ENCODE results near the gene DDX39B.

The DDX39B gene

DNA sequence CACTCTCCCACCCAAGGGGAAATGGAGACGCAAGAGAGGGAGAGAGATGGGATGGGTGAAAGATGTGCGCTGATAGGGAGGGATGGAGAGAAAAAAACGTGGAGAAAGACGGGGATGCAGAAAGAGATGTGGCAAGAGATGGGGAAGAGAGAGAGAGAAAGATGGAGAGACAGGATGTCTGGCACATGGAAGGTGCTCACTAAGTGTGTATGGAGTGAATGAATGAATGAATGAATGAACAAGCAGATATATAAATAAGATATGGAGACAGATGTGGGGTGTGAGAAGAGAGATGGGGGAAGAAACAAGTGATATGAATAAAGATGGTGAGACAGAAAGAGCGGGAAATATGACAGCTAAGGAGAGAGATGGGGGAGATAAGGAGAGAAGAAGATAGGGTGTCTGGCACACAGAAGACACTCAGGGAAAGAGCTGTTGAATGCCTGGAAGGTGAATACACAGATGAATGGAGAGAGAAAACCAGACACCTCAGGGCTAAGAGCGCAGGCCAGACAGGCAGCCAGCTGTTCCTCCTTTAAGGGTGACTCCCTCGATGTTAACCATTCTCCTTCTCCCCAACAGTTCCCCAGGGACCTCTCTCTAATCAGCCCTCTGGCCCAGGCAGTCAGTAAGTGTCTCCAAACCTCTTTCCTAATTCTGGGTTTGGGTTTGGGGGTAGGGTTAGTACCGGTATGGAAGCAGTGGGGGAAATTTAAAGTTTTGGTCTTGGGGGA lies 34.3 kb upstream of the DDX39B start:
- DNase-seq (ENCODE audit: low read depth) = no peak

DNA sequence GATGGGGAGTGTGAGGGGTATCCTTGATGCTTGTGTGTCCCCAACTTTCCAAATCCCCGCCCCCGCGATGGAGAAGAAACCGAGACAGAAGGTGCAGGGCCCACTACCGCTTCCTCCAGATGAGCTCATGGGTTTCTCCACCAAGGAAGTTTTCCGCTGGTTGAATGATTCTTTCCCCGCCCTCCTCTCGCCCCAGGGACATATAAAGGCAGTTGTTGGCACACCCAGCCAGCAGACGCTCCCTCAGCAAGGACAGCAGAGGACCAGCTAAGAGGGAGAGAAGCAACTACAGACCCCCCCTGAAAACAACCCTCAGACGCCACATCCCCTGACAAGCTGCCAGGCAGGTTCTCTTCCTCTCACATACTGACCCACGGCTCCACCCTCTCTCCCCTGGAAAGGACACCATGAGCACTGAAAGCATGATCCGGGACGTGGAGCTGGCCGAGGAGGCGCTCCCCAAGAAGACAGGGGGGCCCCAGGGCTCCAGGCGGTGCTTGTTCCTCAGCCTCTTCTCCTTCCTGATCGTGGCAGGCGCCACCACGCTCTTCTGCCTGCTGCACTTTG lies 33.6 kb upstream of the DDX39B start, which contains the start of gene TNF:
TSS of gene TNF (plus strand) at position 231 of the 567 bp plus-strand sequence. CDS start at position 408, 177 bp downstream.
- no peak for DNase-seq (ENCODE audit: low read depth)

DNA sequence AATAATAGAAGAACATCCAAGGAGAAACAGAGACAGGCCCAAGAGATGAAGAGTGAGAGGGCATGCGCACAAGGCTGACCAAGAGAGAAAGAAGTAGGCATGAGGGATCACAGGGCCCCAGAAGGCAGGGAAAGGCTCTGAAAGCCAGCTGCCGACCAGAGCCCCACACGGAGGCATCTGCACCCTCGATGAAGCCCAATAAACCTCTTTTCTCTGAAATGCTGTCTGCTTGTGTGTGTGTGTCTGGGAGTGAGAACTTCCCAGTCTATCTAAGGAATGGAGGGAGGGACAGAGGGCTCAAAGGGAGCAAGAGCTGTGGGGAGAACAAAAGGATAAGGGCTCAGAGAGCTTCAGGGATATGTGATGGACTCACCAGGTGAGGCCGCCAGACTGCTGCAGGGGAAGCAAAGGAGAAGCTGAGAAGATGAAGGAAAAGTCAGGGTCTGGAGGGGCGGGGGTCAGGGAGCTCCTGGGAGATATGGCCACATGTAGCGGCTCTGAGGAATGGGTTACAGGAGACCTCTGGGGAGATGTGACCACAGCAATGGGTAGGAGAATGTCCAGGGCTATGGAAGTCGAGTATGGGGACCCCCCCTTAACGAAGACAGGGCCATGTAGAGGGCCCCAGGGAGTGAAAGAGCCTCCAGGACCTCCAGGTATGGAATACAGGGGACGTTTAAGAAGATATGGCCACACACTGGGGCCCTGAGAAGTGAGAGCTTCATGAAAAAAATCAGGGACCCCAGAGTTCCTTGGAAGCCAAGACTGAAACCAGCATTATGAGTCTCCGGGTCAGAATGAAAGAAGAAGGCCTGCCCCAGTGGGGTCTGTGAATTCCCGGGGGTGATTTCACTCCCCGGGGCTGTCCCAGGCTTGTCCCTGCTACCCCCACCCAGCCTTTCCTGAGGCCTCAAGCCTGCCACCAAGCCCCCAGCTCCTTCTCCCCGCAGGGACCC lies 32.6 kb upstream of the DDX39B start:
- no peak for DNase-seq (ENCODE audit: low read depth)

DNA sequence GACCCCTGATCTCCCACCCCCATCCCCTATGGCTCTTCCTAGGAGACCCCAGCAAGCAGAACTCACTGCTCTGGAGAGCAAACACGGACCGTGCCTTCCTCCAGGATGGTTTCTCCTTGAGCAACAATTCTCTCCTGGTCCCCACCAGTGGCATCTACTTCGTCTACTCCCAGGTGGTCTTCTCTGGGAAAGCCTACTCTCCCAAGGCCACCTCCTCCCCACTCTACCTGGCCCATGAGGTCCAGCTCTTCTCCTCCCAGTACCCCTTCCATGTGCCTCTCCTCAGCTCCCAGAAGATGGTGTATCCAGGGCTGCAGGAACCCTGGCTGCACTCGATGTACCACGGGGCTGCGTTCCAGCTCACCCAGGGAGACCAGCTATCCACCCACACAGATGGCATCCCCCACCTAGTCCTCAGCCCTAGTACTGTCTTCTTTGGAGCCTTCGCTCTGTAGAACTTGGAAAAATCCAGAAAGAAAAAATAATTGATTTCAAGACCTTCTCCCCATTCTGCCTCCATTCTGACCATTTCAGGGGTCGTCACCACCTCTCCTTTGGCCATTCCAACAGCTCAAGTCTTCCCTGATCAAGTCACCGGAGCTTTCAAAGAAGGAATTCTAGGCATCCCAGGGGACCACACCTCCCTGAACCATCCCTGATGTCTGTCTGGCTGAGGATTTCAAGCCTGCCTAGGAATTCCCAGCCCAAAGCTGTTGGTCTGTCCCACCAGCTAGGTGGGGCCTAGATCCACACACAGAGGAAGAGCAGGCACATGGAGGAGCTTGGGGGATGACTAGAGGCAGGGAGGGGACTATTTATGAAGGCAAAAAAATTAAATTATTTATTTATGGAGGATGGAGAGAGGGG lies 31.7 kb upstream of the DDX39B start:
- no peak for DNase-seq (ENCODE audit: low read depth)

DNA sequence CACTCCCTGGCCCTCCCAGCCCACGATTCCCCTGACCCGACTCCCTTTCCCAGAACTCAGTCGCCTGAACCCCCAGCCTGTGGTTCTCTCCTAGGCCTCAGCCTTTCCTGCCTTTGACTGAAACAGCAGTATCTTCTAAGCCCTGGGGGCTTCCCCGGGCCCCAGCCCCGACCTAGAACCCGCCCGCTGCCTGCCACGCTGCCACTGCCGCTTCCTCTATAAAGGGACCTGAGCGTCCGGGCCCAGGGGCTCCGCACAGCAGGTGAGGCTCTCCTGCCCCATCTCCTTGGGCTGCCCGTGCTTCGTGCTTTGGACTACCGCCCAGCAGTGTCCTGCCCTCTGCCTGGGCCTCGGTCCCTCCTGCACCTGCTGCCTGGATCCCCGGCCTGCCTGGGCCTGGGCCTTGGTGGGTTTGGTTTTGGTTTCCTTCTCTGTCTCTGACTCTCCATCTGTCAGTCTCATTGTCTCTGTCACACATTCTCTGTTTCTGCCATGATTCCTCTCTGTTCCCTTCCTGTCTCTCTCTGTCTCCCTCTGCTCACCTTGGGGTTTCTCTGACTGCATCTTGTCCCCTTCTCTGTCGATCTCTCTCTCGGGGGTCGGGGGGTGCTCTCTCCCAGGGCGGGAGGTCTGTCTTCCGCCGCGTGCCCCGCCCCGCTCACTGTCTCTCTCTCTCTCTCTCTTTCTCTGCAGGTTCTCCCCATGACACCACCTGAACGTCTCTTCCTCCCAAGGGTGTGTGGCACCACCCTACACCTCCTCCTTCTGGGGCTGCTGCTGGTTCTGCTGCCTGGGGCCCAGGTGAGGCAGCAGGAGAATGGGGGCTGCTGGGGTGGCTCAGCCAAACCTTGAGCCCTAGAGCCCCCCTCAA lies 30.5 kb upstream of the DDX39B start, which contains the start of gene LTA:
TSS of gene LTA (plus strand) at position 249 of the 871 bp plus-strand sequence. CDS start at position 703, 454 bp downstream.
- DNase-seq (ENCODE audit: low read depth) = no peak

DNA sequence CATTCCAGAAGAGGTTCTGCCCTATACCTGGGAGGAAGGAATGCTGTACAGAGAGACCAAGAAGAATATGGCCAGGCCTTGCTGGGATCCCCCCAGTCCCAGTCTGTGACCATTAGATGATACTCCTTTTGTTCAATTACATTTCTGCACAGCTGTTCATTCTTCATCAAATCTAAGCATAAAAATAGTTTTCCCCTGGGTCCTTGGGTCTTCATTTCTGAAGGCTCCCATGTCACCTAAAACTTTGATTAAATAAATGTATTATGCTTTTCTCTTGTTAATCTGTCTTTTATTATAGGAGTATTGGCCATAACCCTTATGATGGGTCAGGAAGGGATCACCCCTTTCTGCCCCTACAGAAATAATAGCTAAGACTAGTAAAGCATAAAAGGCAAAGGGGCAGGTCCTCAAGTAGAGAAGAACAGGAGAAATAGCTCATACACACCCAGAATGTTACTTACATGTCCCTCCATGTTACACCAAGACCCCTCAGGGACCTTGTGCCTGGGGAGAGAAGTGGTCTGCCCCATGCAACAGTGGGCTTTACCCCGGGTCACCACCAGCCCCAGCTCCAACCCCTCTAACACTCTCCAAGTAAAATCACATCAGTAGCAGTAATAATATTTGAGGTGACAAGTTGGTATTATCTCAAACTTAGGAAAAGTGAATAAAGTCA lies 28.2 kb upstream of the DDX39B start:
- DNase-seq (ENCODE audit: low read depth) = no peak

DNA sequence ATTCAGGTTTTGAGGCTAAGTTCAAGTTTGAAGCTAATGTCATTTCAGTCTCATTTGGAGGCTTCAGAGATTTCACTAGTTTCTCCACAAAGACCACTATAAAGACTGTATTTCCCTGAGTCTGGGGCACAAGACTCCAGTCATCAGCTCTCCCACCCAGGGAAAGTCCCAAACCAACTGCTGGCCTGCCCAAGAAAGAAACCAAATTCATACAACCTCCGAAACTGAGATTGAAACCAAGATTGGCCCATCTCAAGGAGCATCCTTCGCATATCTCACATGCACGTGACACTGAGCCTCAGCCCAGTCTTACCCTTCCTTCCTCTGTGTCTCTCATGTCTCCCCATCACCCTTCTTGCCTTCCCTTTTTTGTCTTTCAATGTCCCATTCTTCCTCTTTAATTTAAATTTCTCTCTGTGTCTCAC lies 26.7 kb upstream of the DDX39B start:
- DNase-seq (ENCODE audit: low read depth) = no peak

DNA sequence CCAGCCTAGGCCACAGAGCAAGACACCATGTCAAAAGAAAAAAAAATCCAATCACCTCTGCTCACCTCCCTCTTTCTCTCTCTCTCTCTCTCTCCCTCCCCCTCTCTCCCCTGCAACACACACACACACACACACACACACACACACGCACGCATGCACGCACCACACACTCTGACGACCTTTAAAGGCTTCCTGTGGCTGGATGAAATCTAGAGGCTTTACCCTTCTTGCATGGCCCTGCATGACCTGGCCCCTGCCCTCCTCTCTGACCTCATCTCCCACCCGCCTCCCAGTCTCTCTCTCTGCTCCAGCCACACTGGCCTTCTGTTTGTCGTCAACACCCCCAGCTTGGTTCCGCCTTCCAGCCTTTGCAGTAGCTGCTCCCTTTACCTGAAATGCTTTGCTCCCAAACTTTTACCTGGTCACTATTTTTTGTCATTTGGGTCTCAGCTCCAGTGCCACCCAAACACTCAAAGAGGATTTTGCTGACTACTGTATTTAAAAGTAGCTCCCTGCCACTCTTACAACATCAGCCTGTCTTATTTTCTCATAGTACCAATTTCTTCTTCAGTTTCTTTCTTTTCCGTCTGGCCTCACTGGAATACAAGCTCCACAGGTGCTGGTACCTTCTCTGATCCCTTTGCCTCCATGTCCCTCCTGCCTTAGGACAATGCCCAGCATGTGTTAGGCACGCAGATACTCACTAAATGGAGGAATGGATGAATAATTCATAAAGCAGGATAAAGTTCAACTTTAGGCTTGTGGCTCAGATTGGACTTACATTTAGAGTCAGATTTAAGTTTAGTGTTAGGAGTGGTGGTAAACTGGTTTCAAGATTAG lies 25.9 kb upstream of the DDX39B start:
- no peak for DNase-seq (ENCODE audit: low read depth)

DNA sequence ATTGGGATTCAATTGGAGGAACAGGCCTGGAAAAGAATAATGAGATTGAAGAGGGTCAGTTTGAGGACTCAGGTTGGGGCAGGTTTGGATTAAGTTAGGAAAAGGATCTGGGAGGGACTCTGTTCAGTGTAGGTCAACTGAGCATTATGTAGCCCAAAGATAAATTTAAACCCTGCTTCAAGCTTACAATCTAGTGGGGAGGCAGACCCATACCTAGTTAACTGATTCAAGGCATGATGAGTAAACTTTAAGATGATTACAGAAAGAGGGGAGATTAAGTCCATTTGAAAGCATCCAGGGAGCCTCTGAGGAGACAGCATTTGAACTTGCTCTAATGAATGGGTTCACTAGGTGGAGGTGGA lies 18.9 kb upstream of the DDX39B start:
- no peak for DNase-seq (ENCODE audit: low read depth)

DNA sequence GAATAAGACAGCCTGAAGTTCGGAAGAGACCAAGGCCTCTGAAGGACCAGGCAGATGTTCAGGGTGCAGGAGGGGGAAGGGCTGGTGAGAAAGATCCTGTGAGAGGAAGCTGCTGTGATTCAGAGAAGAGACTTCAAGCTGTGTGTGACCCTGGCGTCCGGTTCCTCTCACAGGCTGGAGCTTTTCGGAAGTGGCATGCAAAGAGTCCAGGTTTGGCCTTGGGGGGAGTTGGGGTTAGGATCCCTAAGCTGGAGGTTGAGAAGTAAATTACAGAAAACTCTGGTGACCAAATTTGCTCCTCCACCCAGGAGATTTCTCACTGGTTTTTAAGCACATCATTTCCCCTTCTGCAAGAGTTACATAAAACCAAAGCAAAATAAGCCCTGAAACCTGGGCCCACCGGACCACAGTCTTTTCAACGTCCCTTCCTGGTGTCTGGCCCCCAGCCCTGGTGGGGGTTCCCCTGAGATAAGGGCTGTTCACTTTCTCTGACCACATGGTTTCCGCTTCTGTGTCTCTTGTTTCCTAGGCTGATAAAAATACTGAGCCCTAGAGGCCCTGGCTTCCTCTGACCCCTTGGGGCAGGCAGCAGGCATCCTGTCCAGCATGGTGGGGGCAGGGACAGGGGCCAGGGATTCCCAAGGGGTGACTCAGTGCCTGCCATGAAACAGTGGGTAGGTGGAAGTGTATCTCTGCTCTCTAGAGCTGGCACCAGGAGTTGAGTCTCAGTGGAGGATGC lies 18.3 kb upstream of the DDX39B start:
- DNase-seq (ENCODE audit: low read depth) = peak; percentile 96

DNA sequence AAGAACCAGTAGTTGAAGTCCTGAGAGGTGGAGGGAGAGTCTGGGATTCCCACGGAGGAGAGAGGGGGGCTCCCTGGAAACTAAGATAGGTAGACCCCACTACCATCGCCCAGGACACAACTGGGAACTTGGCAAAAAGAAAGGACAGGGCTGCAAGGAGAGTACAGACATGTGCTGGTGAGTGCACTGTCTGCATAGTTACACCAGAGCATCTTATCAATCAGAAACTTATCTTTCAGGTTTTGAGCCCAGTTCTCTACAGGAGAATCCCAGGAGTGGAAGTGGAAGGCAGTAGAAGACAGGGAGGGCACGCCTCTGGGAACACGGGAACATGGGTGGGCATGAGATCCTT lies 17.8 kb upstream of the DDX39B start:
- no peak for DNase-seq (ENCODE audit: low read depth)

DNA sequence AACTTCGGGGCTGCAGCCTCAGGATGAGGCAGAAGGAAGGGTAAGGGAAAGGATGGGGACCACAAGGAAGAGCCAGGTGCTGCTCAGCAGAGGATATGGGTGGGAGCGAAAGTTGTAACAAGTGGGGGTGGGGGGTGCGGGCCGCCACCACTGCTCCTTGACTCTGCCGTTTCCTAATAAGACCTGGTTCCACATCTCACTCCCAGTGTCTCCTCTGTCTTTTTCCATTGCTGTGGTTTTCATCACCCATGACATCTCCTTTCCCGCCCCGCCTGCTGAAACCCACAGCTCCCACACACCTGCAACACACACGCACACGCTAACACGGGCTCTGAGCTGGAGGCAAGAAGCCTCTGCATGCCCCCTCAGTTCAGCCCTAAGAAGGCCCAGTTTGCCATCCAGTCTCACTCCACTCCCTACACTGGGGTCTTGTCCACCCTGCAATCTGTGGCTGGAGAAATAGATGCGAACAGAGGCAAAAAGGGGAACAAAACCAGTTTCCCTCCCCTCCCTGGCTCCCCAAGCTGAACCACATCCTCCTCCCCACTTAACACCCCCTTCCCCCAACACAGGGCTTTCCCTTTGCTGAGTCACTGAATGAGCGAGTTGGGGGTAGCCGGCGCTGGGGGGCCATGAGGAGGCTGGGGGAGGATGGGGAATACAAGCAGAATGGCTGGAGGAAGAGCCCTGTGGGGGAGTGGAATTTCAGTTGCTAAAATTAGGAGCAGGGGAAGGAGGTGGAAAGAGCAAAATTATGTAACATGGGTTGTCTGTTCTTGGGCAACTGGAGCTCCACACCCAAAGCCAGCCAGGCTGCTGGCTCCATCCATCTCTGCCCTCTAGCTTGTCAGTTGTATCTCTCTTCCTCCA lies 17.1 kb upstream of the DDX39B start:
- peak; percentile 61 for DNase-seq (ENCODE audit: low read depth)

DNA sequence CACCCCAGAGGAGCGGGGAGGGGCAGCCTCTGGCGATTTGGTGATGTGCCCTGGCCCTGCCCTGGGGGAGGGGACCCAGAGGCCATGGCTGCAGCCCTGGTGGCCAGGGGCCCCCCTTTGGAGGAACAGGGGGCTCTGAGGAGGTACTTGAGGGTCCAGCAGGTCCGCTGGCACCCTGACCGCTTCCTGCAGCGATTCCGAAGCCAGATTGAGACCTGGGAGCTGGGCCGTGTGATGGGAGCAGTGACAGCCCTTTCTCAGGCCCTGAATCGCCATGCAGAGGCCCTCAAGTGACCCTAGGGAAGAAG lies 16.5 kb upstream of the DDX39B start:
- DNase-seq (ENCODE audit: low read depth) = no peak

DNA sequence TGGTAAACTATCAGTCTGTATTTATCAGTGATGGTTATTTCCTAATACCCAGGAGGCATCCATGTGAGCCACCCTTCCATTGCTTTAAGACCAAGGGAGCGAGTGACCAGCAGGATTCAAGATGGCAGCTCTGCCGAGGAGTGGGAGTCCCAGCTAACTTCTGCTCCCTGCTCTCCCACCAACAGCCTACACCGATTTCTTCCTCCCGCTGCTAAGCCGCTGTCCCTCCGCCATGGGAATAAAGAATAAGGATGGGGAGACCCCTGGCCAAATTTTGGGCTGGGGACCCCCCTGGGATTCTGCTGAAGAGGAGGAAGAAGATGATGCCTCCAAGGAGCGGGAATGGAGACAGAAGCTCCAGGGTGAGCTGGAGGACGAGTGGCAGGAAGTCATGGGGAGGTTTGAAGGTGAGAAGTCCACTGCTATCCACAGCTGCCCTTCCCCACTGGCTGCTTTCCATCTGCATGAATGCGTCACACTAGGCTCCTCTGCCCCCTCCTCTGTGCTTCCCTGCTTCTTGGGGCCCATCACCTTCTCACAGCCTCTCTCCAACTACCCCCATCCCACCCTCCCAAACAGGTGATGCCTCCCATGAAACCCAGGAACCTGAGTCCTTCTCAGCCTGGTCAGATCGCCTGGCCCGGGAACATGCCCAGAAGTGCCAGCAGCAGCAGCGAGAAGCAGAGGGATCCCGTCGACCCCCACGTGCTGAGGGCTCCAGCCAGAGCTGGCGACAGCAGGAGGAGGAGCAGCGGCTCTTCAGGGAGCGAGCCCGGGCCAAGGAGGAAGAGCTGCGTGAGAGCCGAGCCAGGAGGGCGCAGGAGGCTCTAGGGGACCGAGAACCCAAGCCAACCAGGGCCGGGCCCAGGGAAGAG lies 15.9 kb upstream of the DDX39B start:
- DNase-seq (ENCODE audit: low read depth) = no peak

DNA sequence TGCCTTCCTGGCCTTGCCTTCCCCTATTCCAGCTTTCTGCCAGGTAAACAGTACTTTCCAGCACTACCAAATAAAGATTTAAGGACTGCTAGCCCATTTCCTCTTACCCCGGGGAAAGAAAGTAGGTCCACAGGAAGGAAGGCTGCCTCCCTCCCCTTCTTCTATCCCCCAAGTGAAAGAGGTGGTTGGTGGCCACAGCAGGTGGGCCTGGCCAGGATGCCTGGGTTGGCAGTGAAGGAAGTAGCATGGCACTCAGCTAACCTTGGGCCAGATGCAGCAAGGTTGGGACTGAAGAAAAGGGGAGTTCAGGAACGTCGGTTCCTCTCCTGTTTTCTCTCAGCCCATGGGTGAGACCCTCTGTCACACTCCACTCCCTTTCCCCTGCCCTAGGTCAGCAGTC lies 14.5 kb upstream of the DDX39B start:
- no peak for DNase-seq (ENCODE audit: low read depth)

DNA sequence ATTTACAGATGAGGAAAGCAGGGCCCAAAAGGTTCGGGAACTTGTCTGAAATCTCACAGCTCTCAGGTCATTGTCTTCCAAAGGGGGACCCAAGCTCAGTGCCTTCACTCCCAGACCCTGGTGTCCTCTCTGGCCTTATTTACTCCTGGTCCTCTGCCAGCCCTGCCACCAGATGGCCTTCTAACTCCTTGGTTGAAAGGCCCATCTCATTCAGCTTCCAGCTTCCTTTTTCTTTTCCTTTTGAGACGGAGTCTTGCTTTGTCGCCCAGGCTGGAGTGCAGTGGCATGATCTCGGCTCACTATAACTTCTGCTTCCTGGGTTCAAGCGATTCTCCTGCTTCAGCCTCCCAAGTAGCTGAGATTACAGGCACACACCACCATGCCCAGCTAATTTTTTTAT lies 9.6 kb upstream of the DDX39B start:
- peak; percentile 82 for DNase-seq (ENCODE audit: low read depth)

DNA sequence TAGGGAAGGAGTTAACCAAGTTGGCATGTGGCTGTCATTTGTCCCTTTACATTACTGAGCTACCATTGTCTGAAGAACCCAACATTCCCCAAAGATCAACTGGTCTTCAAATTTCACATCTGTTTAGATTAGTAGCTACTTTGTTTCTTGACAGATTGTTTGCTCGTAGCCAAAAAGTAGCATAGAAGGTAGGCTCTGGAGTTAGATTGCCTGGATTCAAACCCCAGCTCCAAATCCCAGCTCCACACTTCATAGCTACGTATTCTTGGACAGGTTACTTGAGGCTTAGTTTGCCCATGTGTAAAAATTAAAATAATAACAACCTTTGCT lies 6.7 kb upstream of the DDX39B start:
- DNase-seq (ENCODE audit: low read depth) = no peak
